Lung (tissue), 12 donors: Measurements from ENCODE around the gene SIKE1. TPM values are rescaled to one million over a fixed set of nuclear protein-coding genes. Genes with fewer than 3 reads are reported as not detected.

Experiments
- ATAC-seq: fragments of 200-7000 bp; cut with Tn5 transposase; one replicate; pipeline ENCODE4 v1.9.1; 2020; ENCODE audit warnings: moderate number of reproducible peaks; ENCODE audit not compliant: insufficient read depth, low FRiP score
- DNase-seq, 3 donors: peaks; one replicate each; pipeline ENCODE4 v3.0.0-alpha.2; 2013 to 2017
- H3K27ac ChIP-seq, 2 donors: one replicate each; pipeline ENCODE4 v1.5.1; 2013; ENCODE audit warnings: mild to moderate bottlenecking in 2 of 2, moderate library complexity in 2 of 2, control low read depth in 1 of 2, inconsistent platforms in 1 of 2, low read depth in 1 of 2, low read length in 1 of 2
- H3K27me3 ChIP-seq, 3 donors: one replicate each; pipeline ENCODE4 v1.5.1; 2013; ENCODE audit warnings: low read length in 2 of 3; ENCODE audit not compliant: control insufficient read depth in 3 of 3, insufficient read depth in 3 of 3
- H3K36me3 ChIP-seq, 4 donors: one replicate each; pipeline ENCODE4 v1.5.1; 2013; ENCODE audit warnings: low read length in 4 of 4, mild to moderate bottlenecking in 1 of 4, moderate library complexity in 1 of 4; ENCODE audit not compliant: control insufficient read depth in 4 of 4, insufficient read depth in 4 of 4
- H3K4me1 ChIP-seq, 5 donors: one replicate each; pipeline ENCODE4 v1.5.1; 2013; ENCODE audit warnings: low read length in 5 of 5, mild to moderate bottlenecking in 2 of 5, moderate library complexity in 1 of 5; ENCODE audit not compliant: control insufficient read depth in 5 of 5, insufficient read depth in 5 of 5
- H3K4me3 ChIP-seq: one replicate; pipeline ENCODE4 v1.5.1; 2013; ENCODE audit warnings: mild to moderate bottlenecking, control low read depth, moderate library complexity
- H3K9ac ChIP-seq, 2 donors: one replicate each; pipeline ENCODE4 v1.5.1; 2013; ENCODE audit warnings: low read length in 2 of 2, control low read depth in 1 of 2; ENCODE audit not compliant: insufficient read depth in 1 of 2
- H3K9me3 ChIP-seq, 4 donors: one replicate each; pipeline ENCODE4 v1.5.1; 2013; ENCODE audit warnings: low read length in 3 of 4, mild to moderate bottlenecking in 1 of 4, moderate library complexity in 1 of 4; ENCODE audit not compliant: control insufficient read depth in 4 of 4, insufficient read depth in 3 of 4
- CTCF ChIP-seq: IDR thresholded peaks from 2 replicates; pipeline ENCODE4 v1.5.1; 2012; ENCODE audit warnings: mild to moderate bottlenecking; ENCODE audit errors: control extremely low read depth, extremely low read depth
- WGBS, 2 donors: extraction: QIAGEN DNeasy Blood & Tissue Kit; methylation state at CpG; one replicate each; pipeline ENCODE4 v1.1.7; 2013; 5-methylcytosine and 5-hydroxymethylcytosine counted together
- polyA plus RNA-seq, 2 donors: library from polyadenylated mRNA; stranded (reverse); fragments of 200-250 nt; gene quantifications; one replicate each; pipeline ENCODE4 v1.2.1, GENCODE V29; 2013
- total RNA-seq, 2 donors: library from RNA; depleted of rRNA in 1 of 2; stranded (reverse); fragments of >200 nt in 1 of 2; gene quantifications; one replicate each; pipeline ENCODE4 v1.2.1, GENCODE V29; 2014 to 2021
- donor health status: control.
- donor health status: control.
- donor health status: Bipolar disorder and iron deficiency.
- donor health status: healthy.
- donor health status: DM: yes; HTN: yes; CAD: no.

Gene SIKE1
- total and polyA plus RNA-seq, 4 donors, result 17.2 to 71.5 (median 32.9) TPM

- Histone ChIP-seq H3K9ac (no peak overlapping the region), H3K27ac (no peak overlapping the region), H3K4me1 (no peaks in the 10 kb centered on the region), H3K4me3 (no peak overlapping the region), H3K36me3 (peaks cover 0 to 8% (median 0%) of the 10 kb centered on the region in 4 donors), H3K27me3 (no peaks in the 10 kb centered on the region), H3K9me3 (peaks cover 0 to 1% (median 0%) of the 10 kb centered on the region in 4 donors)
- DNase-seq, result no peak
- no peak for TF ChIP-seq CTCF
- ATAC-seq, result no peak
- 89 to 96% methylated on average over 4 of the region's 4 CpGs for WGBS, 2 donors
Measured at GRCh38 chr1:114764689-114765088, 15.8 kb downstream of the SIKE1 start.

GRCh38 chr1:114758256-114758832, 22.1 kb downstream of the SIKE1 start:
- Histone ChIP-seq H3K4me3 (peak overlapping the region; percentile 38), H3K27ac (peak overlapping the region; percentile 95 to 100), H3K9ac (peak overlapping the region; percentile 81 to 100), H3K9me3 (no peaks in the 10 kb centered on the region), H3K27me3 (no peaks in the 10 kb centered on the region), H3K36me3 (peaks cover 0 to 6% (median 0%) of the 10 kb centered on the region in 4 donors), H3K4me1 (peaks cover 3 to 26% (median 15%) of the 10 kb centered on the region in 5 donors)
- DNase-seq, result no peak
- no peak for ATAC-seq
- 31 to 32% methylated on average over 6 of the region's 6 CpGs for WGBS, 2 donors
- TF ChIP-seq CTCF, result no peak

- Histone ChIP-seq H3K27ac (peak within 1 kb of the TSS; percentile 95 to 100), H3K9ac (peak within 1 kb of the TSS; percentile 100), H3K36me3 (peaks cover 0 to 6% (median 0%) of the 10 kb centered on the region in 4 donors), H3K27me3 (no peaks in the 10 kb centered on the region), H3K4me3 (peak within 1 kb of the TSS; percentile 97), H3K4me1 (peaks cover 3 to 26% (median 15%) of the 10 kb centered on the region in 5 donors), H3K9me3 (no peaks in the 10 kb centered on the region)
- DNase-seq, result peak; percentile 98 to 99 (median 99)
- WGBS, 2 donors, result 0% methylated on average over 50 of the region's 50 CpGs
- ATAC-seq, result peak; percentile 93
- TF ChIP-seq CTCF, result no peak
Measured at GRCh38 chr1:114757455-114758255, 22.8 kb downstream of the SIKE1 start, which contains the start of gene CSDE1. TSS of gene CSDE1 (minus strand) at chr1:114757984. CDS start at chr1:114739890, 18,094 bp downstream.
